Ishikawa (cell line): Measurements from ENCODE around the gene ECI2.

ENCODE experiments used
- CREB1 ChIP-seq: IDR thresholded peaks from 2 replicates; pipeline ENCODE4 v1.6.1; 2012; ENCODE audit warnings: low read depth
- EGR1 ChIP-seq: IDR thresholded peaks from 2 replicates; pipeline ENCODE4 v1.6.1; 2012
- NFIC ChIP-seq: IDR thresholded peaks from 2 replicates; pipeline ENCODE4 v1.6.1; 2012
- RAD21 ChIP-seq: IDR thresholded peaks from 2 replicates; pipeline ENCODE4 v1.6.1; 2012; ENCODE audit warnings: low read depth
- TAF1 ChIP-seq: IDR thresholded peaks from 2 replicates; pipeline ENCODE4 v1.6.1; 2012; ENCODE audit warnings: low read depth, mild to moderate bottlenecking
- YY1 ChIP-seq: IDR thresholded peaks from 2 replicates; pipeline ENCODE4 v1.6.1; 2012; ENCODE audit warnings: low read depth
- TF ChIP-seq, protein P1 (sequence below): IDR thresholded peaks from 2 replicates; pipeline ENCODE4 v1.6.1; 2012

DNA sequence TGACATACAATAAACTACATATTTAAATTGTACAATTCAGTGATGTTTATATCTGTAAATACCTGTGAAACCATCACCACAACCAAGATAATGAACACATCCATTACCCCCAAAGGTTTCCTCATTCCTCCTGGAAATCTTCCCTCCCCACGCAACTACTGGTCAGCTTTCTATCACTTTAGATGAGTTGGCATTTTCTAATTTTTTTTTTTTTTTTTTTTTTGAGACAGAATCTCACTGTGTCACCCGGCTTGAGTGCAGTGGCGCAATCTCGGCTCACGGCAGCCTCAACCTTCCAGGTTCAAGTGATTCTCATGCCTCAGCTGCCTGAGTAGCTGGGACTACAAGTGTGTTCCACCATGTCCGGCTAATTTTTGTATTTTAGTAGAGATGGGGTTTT is 31.7 kb upstream of the ECI2 start:
- no peak for TF ChIP-seq RAD21
- TF ChIP-seq EGR1 = no peak
- no peak for TF ChIP-seq TAF1
- TF ChIP-seq NFIC = no peak
- no peak for TF ChIP-seq YY1
- TF ChIP-seq, protein P1, sequence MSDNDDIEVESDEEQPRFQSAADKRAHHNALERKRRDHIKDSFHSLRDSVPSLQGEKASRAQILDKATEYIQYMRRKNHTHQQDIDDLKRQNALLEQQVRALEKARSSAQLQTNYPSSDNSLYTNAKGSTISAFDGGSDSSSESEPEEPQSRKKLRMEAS = no peak
- TF ChIP-seq CREB1 = no peak
